ENCODE data around the gene WDR70.

The WDR70 gene

DNA sequence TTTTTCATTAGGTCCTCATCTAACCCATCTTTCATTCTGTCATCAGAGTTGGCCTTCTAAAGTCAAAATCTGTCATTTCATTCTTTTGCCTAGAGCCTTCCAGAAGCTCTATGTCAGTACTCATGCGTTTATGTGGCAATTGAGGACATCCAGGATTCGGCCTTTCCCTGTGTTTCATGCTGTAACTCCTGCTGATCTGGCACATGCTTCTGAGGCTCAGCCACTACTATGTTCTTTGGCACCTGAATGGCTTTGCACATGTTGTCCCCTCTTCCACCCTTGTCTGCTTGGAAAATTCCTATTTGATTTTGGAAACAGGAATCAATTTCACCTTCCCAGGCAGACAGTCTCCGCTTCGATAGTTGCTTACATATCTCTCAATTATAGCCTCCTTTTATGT, 375.9 kb downstream of the WDR70 start:
- H3F3A ChIP-seq (ENCODE audit: low read depth), result no peaks in the 10 kb centered on the region
- H3K4me1 ChIP-seq (ENCODE audit: insufficient read depth, low read length, poor library complexity, severe bottlenecking), result no peaks in the 10 kb centered on the region
- H3K9me2 ChIP-seq (replicated peaks; ENCODE audit: low read depth, low read length), result no peaks in the 10 kb centered on the region
- no peak overlapping the region for H3K9ac ChIP-seq (ENCODE audit: low read depth, low read length, poor library complexity, severe bottlenecking)
- no peaks in the 10 kb centered on the region for H3K79me2 ChIP-seq (ENCODE audit: insufficient read depth, low read length)
- H2AFZ ChIP-seq (ENCODE audit: low read length), result no peak overlapping the region
- no peak overlapping the region for H3K4me2 ChIP-seq (ENCODE audit: low read depth, low read length, poor library complexity, severe bottlenecking)
- no peaks in the 10 kb centered on the region for H3K9me3 ChIP-seq (ENCODE audit: insufficient read depth, low read depth, low read length)
- H3K4me3 ChIP-seq (ENCODE audit: low read length, poor library complexity, severe bottlenecking), result no peak overlapping the region
- no peaks in the 10 kb centered on the region; the same call in 1 of the 2 replicates for H3K36me3 ChIP-seq (ENCODE audit: insufficient read depth, low read length)
- TF ChIP-seq EZH2phosphoT487 (IDR thresholded peaks at IDR 0.05; ENCODE audit: borderline replicate concordance), result no peak
- TF ChIP-seq, protein P1, sequence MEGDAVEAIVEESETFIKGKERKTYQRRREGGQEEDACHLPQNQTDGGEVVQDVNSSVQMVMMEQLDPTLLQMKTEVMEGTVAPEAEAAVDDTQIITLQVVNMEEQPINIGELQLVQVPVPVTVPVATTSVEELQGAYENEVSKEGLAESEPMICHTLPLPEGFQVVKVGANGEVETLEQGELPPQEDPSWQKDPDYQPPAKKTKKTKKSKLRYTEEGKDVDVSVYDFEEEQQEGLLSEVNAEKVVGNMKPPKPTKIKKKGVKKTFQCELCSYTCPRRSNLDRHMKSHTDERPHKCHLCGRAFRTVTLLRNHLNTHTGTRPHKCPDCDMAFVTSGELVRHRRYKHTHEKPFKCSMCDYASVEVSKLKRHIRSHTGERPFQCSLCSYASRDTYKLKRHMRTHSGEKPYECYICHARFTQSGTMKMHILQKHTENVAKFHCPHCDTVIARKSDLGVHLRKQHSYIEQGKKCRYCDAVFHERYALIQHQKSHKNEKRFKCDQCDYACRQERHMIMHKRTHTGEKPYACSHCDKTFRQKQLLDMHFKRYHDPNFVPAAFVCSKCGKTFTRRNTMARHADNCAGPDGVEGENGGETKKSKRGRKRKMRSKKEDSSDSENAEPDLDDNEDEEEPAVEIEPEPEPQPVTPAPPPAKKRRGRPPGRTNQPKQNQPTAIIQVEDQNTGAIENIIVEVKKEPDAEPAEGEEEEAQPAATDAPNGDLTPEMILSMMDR (conservative IDR thresholded peaks at IDR 0.05; ENCODE audit: low read length), result no peak
- no peaks in the 10 kb centered on the region for H4K20me1 ChIP-seq (ENCODE audit: insufficient read depth, low read length, poor library complexity, severe bottlenecking)
- H3K27me3 ChIP-seq (ENCODE audit: insufficient read depth, low read length, poor library complexity, severe bottlenecking), result no peaks in the 10 kb centered on the region

DNA sequence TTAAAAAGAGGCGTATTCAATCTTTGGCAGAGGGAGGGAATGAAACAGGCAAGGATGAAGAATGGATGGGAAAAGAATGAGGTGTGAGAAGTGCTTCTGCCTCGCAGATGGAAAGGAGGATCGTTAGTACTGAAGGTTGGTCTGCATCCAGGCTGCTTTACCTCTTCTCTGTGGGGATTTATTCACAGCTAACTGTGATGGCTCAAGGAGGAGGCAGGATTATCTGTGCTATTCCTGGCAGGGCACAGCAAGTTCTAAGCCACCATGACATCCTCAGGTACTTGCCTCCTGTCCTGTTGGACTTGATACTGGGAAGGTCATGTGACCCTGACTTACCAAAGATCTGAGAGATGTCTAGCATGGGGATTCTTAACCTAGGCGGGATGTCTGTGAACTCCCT, 376.5 kb downstream of the WDR70 start:
- no peaks in the 10 kb centered on the region for H3K27me3 ChIP-seq (ENCODE audit: insufficient read depth, low read length, poor library complexity, severe bottlenecking)
- no peaks in the 10 kb centered on the region; the same call in 1 of the 2 replicates for H3K36me3 ChIP-seq (ENCODE audit: insufficient read depth, low read length)
- no peak overlapping the region for H2AFZ ChIP-seq (ENCODE audit: low read length)
- H3K9me3 ChIP-seq (ENCODE audit: insufficient read depth, low read depth, low read length), result no peaks in the 10 kb centered on the region
- H3K4me1 ChIP-seq (ENCODE audit: insufficient read depth, low read length, poor library complexity, severe bottlenecking), result no peaks in the 10 kb centered on the region
- no peaks in the 10 kb centered on the region for H3F3A ChIP-seq (ENCODE audit: low read depth)
- TF ChIP-seq EZH2phosphoT487 (IDR thresholded peaks at IDR 0.05; ENCODE audit: borderline replicate concordance), result no peak
- TF ChIP-seq, protein P1 (conservative IDR thresholded peaks at IDR 0.05; ENCODE audit: low read length), result no peak
- H4K20me1 ChIP-seq (ENCODE audit: insufficient read depth, low read length, poor library complexity, severe bottlenecking), result no peaks in the 10 kb centered on the region
- H3K9ac ChIP-seq (ENCODE audit: low read depth, low read length, poor library complexity, severe bottlenecking), result no peak overlapping the region
- H3K9me2 ChIP-seq (replicated peaks; ENCODE audit: low read depth, low read length), result no peaks in the 10 kb centered on the region
- no peak overlapping the region for H3K4me3 ChIP-seq (ENCODE audit: low read length, poor library complexity, severe bottlenecking)
- H3K4me2 ChIP-seq (ENCODE audit: low read depth, low read length, poor library complexity, severe bottlenecking), result no peak overlapping the region
- H3K79me2 ChIP-seq (ENCODE audit: insufficient read depth, low read length), result no peaks in the 10 kb centered on the region

DNA sequence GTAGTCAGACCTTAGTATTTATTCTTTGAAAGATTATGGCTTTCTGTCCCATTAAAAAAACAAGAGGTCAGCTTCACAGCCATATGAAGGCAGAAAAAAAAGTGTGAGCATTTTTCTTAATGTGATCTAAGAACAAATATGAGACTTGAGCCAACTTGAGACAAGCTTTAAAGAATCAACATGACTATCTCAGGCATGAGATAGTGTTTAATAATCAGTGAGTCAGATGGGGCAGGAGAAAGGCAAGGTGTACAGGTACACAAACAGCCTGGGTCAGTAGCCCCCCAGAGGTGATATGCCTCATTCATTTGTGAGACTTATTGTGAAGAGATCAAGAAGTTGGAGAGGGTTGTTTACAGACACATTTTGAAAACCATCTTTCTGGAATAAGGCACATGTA, 377.1 kb downstream of the WDR70 start:
- H4K20me1 ChIP-seq (ENCODE audit: insufficient read depth, low read length, poor library complexity, severe bottlenecking), result no peaks in the 10 kb centered on the region
- no peak overlapping the region for H3K9ac ChIP-seq (ENCODE audit: low read depth, low read length, poor library complexity, severe bottlenecking)
- no peak overlapping the region for H3K4me2 ChIP-seq (ENCODE audit: low read depth, low read length, poor library complexity, severe bottlenecking)
- H2AFZ ChIP-seq (ENCODE audit: low read length), result no peak overlapping the region
- no peaks in the 10 kb centered on the region for H3F3A ChIP-seq (ENCODE audit: low read depth)
- no peaks in the 10 kb centered on the region for H3K4me1 ChIP-seq (ENCODE audit: insufficient read depth, low read length, poor library complexity, severe bottlenecking)
- H3K36me3 ChIP-seq (ENCODE audit: insufficient read depth, low read length), result no peaks in the 10 kb centered on the region; the same call in 1 of the 2 replicates
- H3K79me2 ChIP-seq (ENCODE audit: insufficient read depth, low read length), result no peaks in the 10 kb centered on the region
- TF ChIP-seq EZH2phosphoT487 (IDR thresholded peaks at IDR 0.05; ENCODE audit: borderline replicate concordance), result no peak
- TF ChIP-seq, protein P1 (conservative IDR thresholded peaks at IDR 0.05; ENCODE audit: low read length), result no peak
- no peaks in the 10 kb centered on the region for H3K9me3 ChIP-seq (ENCODE audit: insufficient read depth, low read depth, low read length)
- H3K4me3 ChIP-seq (ENCODE audit: low read length, poor library complexity, severe bottlenecking), result no peak overlapping the region
- H3K27me3 ChIP-seq (ENCODE audit: insufficient read depth, low read length, poor library complexity, severe bottlenecking), result no peaks in the 10 kb centered on the region
- H3K9me2 ChIP-seq (replicated peaks; ENCODE audit: low read depth, low read length), result no peaks in the 10 kb centered on the region

All from Loucy (cell line).